Ectodermal cell (in vitro differentiated cells): ENCODE data around the gene KRTAP19-8. TPM values are rescaled to one million over a fixed set of nuclear protein-coding genes. Genes with fewer than 3 reads are reported as not detected.

ENCODE experiments used
- H3K27ac ChIP-seq: 2 replicates; pipeline ENCODE4 v1.7.0; 2013; ENCODE audit warnings: mild to moderate bottlenecking, low read depth, low read length; ENCODE audit not compliant: insufficient read depth, poor library complexity, severe bottlenecking
- H3K27me3 ChIP-seq: 2 replicates; pipeline ENCODE4 v1.7.0; 2013; ENCODE audit warnings: mild to moderate bottlenecking, low read length; ENCODE audit not compliant: insufficient read depth, control insufficient read depth, poor library complexity, severe bottlenecking
- H3K36me3 ChIP-seq: one replicate; pipeline ENCODE4 v1.7.0; 2013; ENCODE audit warnings: low read length; ENCODE audit not compliant: control insufficient read depth, insufficient read depth
- H3K4me1 ChIP-seq: one replicate; pipeline ENCODE4 v1.7.0; 2013; ENCODE audit warnings: low read length; ENCODE audit not compliant: control insufficient read depth, insufficient read depth
- H3K4me3 ChIP-seq: 2 replicates; pipeline ENCODE4 v1.7.0; 2013; ENCODE audit warnings: low read depth, low read length, control low read depth; ENCODE audit not compliant: insufficient read depth
- H3K9me3 ChIP-seq: 2 replicates; pipeline ENCODE4 v1.7.0; 2013; ENCODE audit warnings: mild to moderate bottlenecking, low read length, moderate library complexity; ENCODE audit not compliant: control insufficient read depth
- WGBS, 2 experiments: methylation state at CpG; one replicate each; pipeline ENCODE4 v1.1.7; 2013; ENCODE audit warnings: missing lambda C conversion rate in 2 of 2; 5-methylcytosine and 5-hydroxymethylcytosine counted together
- polyA plus RNA-seq, 4 experiments: library from polyadenylated mRNA; stranded (reverse); fragments of 50-300 nt; gene quantifications; one replicate each; pipeline ENCODE4 v1.2.3, GENCODE V29; 2013

KRTAP19-8 gene
- polyA plus RNA-seq (2013, experiment 1 of 4), result not detected
- not detected for polyA plus RNA-seq (2013, experiment 2 of 4)
- not detected for polyA plus RNA-seq (2013, experiment 3 of 4)
- not detected for polyA plus RNA-seq (2013, experiment 4 of 4)

- Histone ChIP-seq H3K27me3 (no peaks in the 10 kb centered on the region), H3K36me3 (no peaks in the 10 kb centered on the region), H3K9me3 (no peaks in the 10 kb centered on the region), H3K27ac (no peak within 1 kb of the TSS), H3K4me1 (no peaks in the 10 kb centered on the region), H3K4me3 (no peak within 1 kb of the TSS)
- 82 to 96% methylated on average over 2 of the region's 2 CpGs for WGBS, 2 experiments
Observed at GRCh38 chr21:31038376-31038775, at the start of gene KRTAP19-8. Gene KRTAP19-8 (minus strand): TSS chr21:31038476. CDS start chr21:31038443, 33 bp downstream.

GRCh38 chr21:31087639-31088473, 49.6 kb upstream of the KRTAP19-8 start:
- no peaks in the 10 kb centered on the region for H3K36me3 ChIP-seq
- no peaks in the 10 kb centered on the region for H3K27me3 ChIP-seq
- no peaks in the 10 kb centered on the region for H3K9me3 ChIP-seq
- no peak overlapping the region for H3K4me3 ChIP-seq
- WGBS, 2 experiments, result 89% methylated on average over 34 of the region's 34 CpGs
- H3K4me1 ChIP-seq, result no peaks in the 10 kb centered on the region
- no peak overlapping the region for H3K27ac ChIP-seq

GRCh38 chr21:31084689-31085088, 46.4 kb upstream of the KRTAP19-8 start:
- Histone ChIP-seq H3K4me3 (no peak overlapping the region), H3K36me3 (no peaks in the 10 kb centered on the region), H3K27ac (no peak overlapping the region), H3K27me3 (no peaks in the 10 kb centered on the region), H3K4me1 (no peaks in the 10 kb centered on the region), H3K9me3 (no peaks in the 10 kb centered on the region)
- 89 to 92% methylated on average over 6 of the region's 6 CpGs for whole genome bisulfite sequencing, 2 experiments

GRCh38 chr21:31078796-31079195, 40.5 kb upstream of the KRTAP19-8 start:
- Histone ChIP-seq H3K4me1 (no peaks in the 10 kb centered on the region), H3K9me3 (no peaks in the 10 kb centered on the region), H3K4me3 (no peak overlapping the region), H3K27ac (no peak overlapping the region), H3K27me3 (no peaks in the 10 kb centered on the region), H3K36me3 (no peaks in the 10 kb centered on the region)
- WGBS, 2 experiments, result 91 to 93% methylated on average over 4 of the region's 4 CpGs

- WGBS, 2 experiments, result 94 to 97% methylated on average over 4 of the region's 4 CpGs
- H3K36me3 ChIP-seq, result no peaks in the 10 kb centered on the region
- H3K9me3 ChIP-seq, result no peaks in the 10 kb centered on the region
- no peak overlapping the region for H3K4me3 ChIP-seq
- H3K27ac ChIP-seq, result no peak overlapping the region
- H3K27me3 ChIP-seq, result no peaks in the 10 kb centered on the region
- H3K4me1 ChIP-seq, result no peaks in the 10 kb centered on the region
Observed at GRCh38 chr21:31078216-31078615, 39.9 kb upstream of the KRTAP19-8 start.

- Histone ChIP-seq H3K4me3 (no peak overlapping the region), H3K9me3 (no peaks in the 10 kb centered on the region), H3K36me3 (no peaks in the 10 kb centered on the region), H3K4me1 (no peaks in the 10 kb centered on the region), H3K27me3 (no peaks in the 10 kb centered on the region), H3K27ac (no peak overlapping the region)
- 96 to 98% methylated on average over 6 of the region's 6 CpGs for WGBS, 2 experiments
Observed at GRCh38 chr21:31075848-31076247, 37.6 kb upstream of the KRTAP19-8 start.

- H3K27ac ChIP-seq, result no peak overlapping the region
- H3K27me3 ChIP-seq, result no peaks in the 10 kb centered on the region
- no peaks in the 10 kb centered on the region for H3K4me1 ChIP-seq
- WGBS, 2 experiments, result 85 to 90% methylated on average over 4 of the region's 4 CpGs
- no peak overlapping the region for H3K4me3 ChIP-seq
- no peaks in the 10 kb centered on the region for H3K36me3 ChIP-seq
- H3K9me3 ChIP-seq, result no peaks in the 10 kb centered on the region
Observed at GRCh38 chr21:31072533-31072932, 34.3 kb upstream of the KRTAP19-8 start.

- 96 to 100% methylated on average over 2 of the region's 3 CpGs for WGBS, 2 experiments
- Histone ChIP-seq H3K27ac (no peak overlapping the region), H3K4me3 (no peak overlapping the region), H3K9me3 (no peaks in the 10 kb centered on the region), H3K36me3 (no peaks in the 10 kb centered on the region), H3K4me1 (no peaks in the 10 kb centered on the region), H3K27me3 (no peaks in the 10 kb centered on the region)
Observed at GRCh38 chr21:31064803-31065202, 26.5 kb upstream of the KRTAP19-8 start.

GRCh38 chr21:31052489-31053142, 14.3 kb upstream of the KRTAP19-8 start:
- Histone ChIP-seq H3K4me3 (no peak overlapping the region), H3K9me3 (no peaks in the 10 kb centered on the region), H3K27me3 (no peaks in the 10 kb centered on the region), H3K27ac (no peak overlapping the region), H3K36me3 (no peaks in the 10 kb centered on the region), H3K4me1 (peaks cover 7% of the 10 kb centered on the region)
- WGBS, 2 experiments, result 88 to 89% methylated on average over 4 to 5 of the region's 5 CpGs

- Histone ChIP-seq H3K27ac (no peak overlapping the region), H3K27me3 (no peaks in the 10 kb centered on the region), H3K36me3 (no peaks in the 10 kb centered on the region), H3K4me1 (peaks cover 7% of the 10 kb centered on the region), H3K4me3 (no peak overlapping the region), H3K9me3 (no peaks in the 10 kb centered on the region)
- WGBS, 2 experiments, result 94% methylated on average over 3 of the region's 3 CpGs
Observed at GRCh38 chr21:31050577-31051157, 12.4 kb upstream of the KRTAP19-8 start.
